K562 (cell line): Measurements from ENCODE around the gene SYPL2. TPM values are rescaled to one million over a fixed set of nuclear protein-coding genes. Genes with fewer than 3 reads are reported as not detected.

Experiments used
- ATAC-seq: fragments of 200-7000 bp; cut with Tn5 transposase; 3 replicates; pipeline ENCODE4 v1.9.1; 2020; ENCODE audit warnings: moderate library complexity
- BruUV-seq: library from RNA; stranded (reverse); fragments of 400-500 nt; replicated peaks from 2 replicates; lab custom pipeline; 2021; lab: Mats Ljungman, UMichigan
- CTCF ChIA-PET: fragments of 300-600 bp; formaldehyde crosslinking; extraction: SDS; loops from one replicate; lab custom pipeline; 2021; ENCODE audit warnings: low intra/inter-chr PET ratio; lab: Yijun Ruan, JAX
- POLR2A ChIA-PET: fragments of 300-600, 350-650 bp; sonication (Branson Sonifier 250); formaldehyde crosslinking; extraction: SDS; loops from one replicate; lab custom pipeline; 2021; ENCODE audit warnings: antibody characterized with exemption, inconsistent platforms; lab: Yijun Ruan, JAX
- DNase-seq, 4 experiments: peaks; one replicate each; pipeline versions ENCODE4 v3.0.0 to v3.0.0-alpha.2; 2011 to 2018; ENCODE audit warnings: low spot score in 3 of 4, mixed read lengths in 3 of 4; ENCODE audit errors: extremely low read depth in 1 of 4
- FAIRE-seq: peaks from 2 replicates; lab custom pipeline; 2011; peaks lifted over from hg19 to GRCh38; lab: Jason Lieb, UNC
- H2AFZ ChIP-seq: 2 replicates; pipeline ENCODE4 v1.6.0; 2011; ENCODE audit warnings: low read depth, low read length, control low read depth, inconsistent platforms
- H3K27ac ChIP-seq: fragments of 200-600 bp; 3 replicates; pipeline ENCODE4 v1.8.0; 2011; ENCODE audit warnings: low read depth, mild to moderate bottlenecking, control low read depth, inconsistent platforms, low read length, moderate library complexity, mixed read lengths; ENCODE audit errors: extremely low read depth
- H3K27me3 ChIP-seq, 2 experiments: fragments of 300-600 bp in 1 of 2; 2 replicates in 1 of 2; 3 replicates in 1 of 2; pipeline versions ENCODE4 v1.6.0 to v1.8.0; 2011; ENCODE audit warnings: inconsistent platforms in 2 of 2, low read length in 2 of 2, mild to moderate bottlenecking in 1 of 2, mixed read lengths in 1 of 2, moderate library complexity in 1 of 2; ENCODE audit not compliant: control insufficient read depth in 2 of 2, insufficient read depth in 2 of 2
- H3K36me3 ChIP-seq: fragments of 300-600 bp; 3 replicates; pipeline ENCODE4 v1.8.0; 2011; ENCODE audit warnings: mild to moderate bottlenecking, low read length, inconsistent platforms; ENCODE audit not compliant: control insufficient read depth, insufficient read depth
- H3K4me1 ChIP-seq, 2 experiments: fragments of 200-600 bp in 1 of 2; replicated peaks in 1 of 2; 2 replicates in 1 of 2; 3 replicates in 1 of 2; pipeline versions ENCODE4 v1.5.1 to v1.8.0; 2011; ENCODE audit warnings: inconsistent platforms in 2 of 2, low read length in 2 of 2, mild to moderate bottlenecking in 1 of 2, mixed read lengths in 1 of 2, moderate library complexity in 1 of 2; ENCODE audit not compliant: control insufficient read depth in 2 of 2, insufficient read depth in 2 of 2
- H3K4me2 ChIP-seq: 2 replicates; pipeline ENCODE4 v1.6.1; 2011; ENCODE audit warnings: low read length, control low read depth, inconsistent platforms, mixed read lengths; ENCODE audit not compliant: insufficient read depth
- H3K4me3 ChIP-seq: fragments of 200-600 bp; sonication (generic), shearing (Covaris generic); 2 replicates; pipeline ENCODE4 v1.5.1; 2016; ENCODE audit warnings: control low read depth, inconsistent platforms
- H3K79me2 ChIP-seq: fragments of 200-600 bp; 3 replicates; pipeline ENCODE4 v1.8.0; 2011; ENCODE audit warnings: low read length, inconsistent platforms; ENCODE audit not compliant: control insufficient read depth, insufficient read depth
- H3K9ac ChIP-seq, 2 experiments: 2 replicates each; pipeline versions ENCODE4 v1.6.0 to v1.6.1; 2011; ENCODE audit warnings: low read depth in 2 of 2, low read length in 2 of 2, control low read depth in 1 of 2, inconsistent platforms in 1 of 2, mild to moderate bottlenecking in 1 of 2, mixed read lengths in 1 of 2; ENCODE audit not compliant: insufficient read depth in 1 of 2
- H3K9me1 ChIP-seq: one replicate; pipeline ENCODE4 v1.6.0; 2011; ENCODE audit warnings: inconsistent platforms, mild to moderate bottlenecking, low read length, moderate library complexity; ENCODE audit not compliant: control insufficient read depth, insufficient read depth
- H3K9me3 ChIP-seq: replicated peaks from 2 replicates; pipeline ENCODE4 v1.5.1; 2011; ENCODE audit warnings: low read depth, low read length, inconsistent platforms; ENCODE audit not compliant: control insufficient read depth, insufficient read depth
- H4K20me1 ChIP-seq: replicated peaks from 2 replicates; pipeline ENCODE4 v1.6.1; 2011; ENCODE audit warnings: low read length, inconsistent platforms, mixed read lengths; ENCODE audit not compliant: control insufficient read depth, insufficient read depth
- CBFA2T3 ChIP-seq: fragments of 450-650 bp; IDR thresholded peaks from 2 replicates; pipeline ENCODE4 v1.6.1; 2017
- CBX2 ChIP-seq: fragments of 200-600 bp; sonication (generic); IDR thresholded peaks from one replicate; pipeline ENCODE4 v1.6.1; 2012; ENCODE audit warnings: mild to moderate bottlenecking, low read length, inconsistent platforms; ENCODE audit not compliant: insufficient read depth, poor library complexity, severe bottlenecking
- E2F8 ChIP-seq: fragments of 450-650 bp; IDR thresholded peaks from 2 replicates; pipeline ENCODE4 v1.7.1; 2018; ENCODE audit warnings: mild to moderate bottlenecking, low read depth; ENCODE audit not compliant: partially characterized antibody
- EWSR1 ChIP-seq: fragments of 450-650 bp; IDR thresholded peaks from 2 replicates; pipeline ENCODE4 v1.6.1; 2018; ENCODE audit warnings: borderline replicate concordance, mild to moderate bottlenecking, low read depth, moderate library complexity; ENCODE audit not compliant: partially characterized antibody
- GMEB1 ChIP-seq: fragments of 250-450 bp; sonication (Bioruptor Pico); IDR thresholded peaks from 2 replicates; pipeline ENCODE4 v1.4.0; 2020; ENCODE audit warnings: mild to moderate bottlenecking
- GTF2F1 ChIP-seq: IDR thresholded peaks from 2 replicates; pipeline ENCODE4 v1.6.1; 2011; ENCODE audit warnings: low read depth, low read length, improper control_type of control experiment
- HDGF ChIP-seq: fragments of 450-650 bp; IDR thresholded peaks from 2 replicates; pipeline ENCODE4 v1.6.1; 2016
- HMGN3 ChIP-seq: IDR thresholded peaks from 2 replicates; pipeline ENCODE4 v1.6.1; 2011; ENCODE audit warnings: borderline replicate concordance, low read depth, mild to moderate bottlenecking, mixed read lengths, low read length; ENCODE audit not compliant: insufficient read length; ENCODE audit errors: extremely low read depth
- MXD1 ChIP-seq: fragments of 250-450 bp; sonication (Bioruptor Pico); IDR thresholded peaks from 2 replicates; pipeline ENCODE4 v1.8.0; 2021; ENCODE audit warnings: borderline replicate concordance, mild to moderate bottlenecking, moderate library complexity; ENCODE audit not compliant: poor library complexity, severe bottlenecking
- NR2F6 ChIP-seq: fragments of 450-650 bp; formaldehyde crosslinking; IDR thresholded peaks from 2 replicates; pipeline ENCODE4 v1.4.0; 2020; ENCODE audit warnings: mild to moderate bottlenecking
- PATZ1 ChIP-seq: fragments of 250-450 bp; sonication (Bioruptor Pico); IDR thresholded peaks from 2 replicates; pipeline ENCODE4 v1.5.0; 2020; ENCODE audit warnings: mild to moderate bottlenecking, borderline replicate concordance
- TFAM ChIP-seq: fragments of 250-450 bp; sonication (Bioruptor Pico); conservative IDR thresholded peaks from 2 replicates; pipeline ENCODE4 v1.5.0; 2021; ENCODE audit warnings: mild to moderate bottlenecking, moderate library complexity
- ZNF77 ChIP-seq: fragments of 250-450 bp; sonication (Bioruptor Pico); IDR thresholded peaks from 2 replicates; pipeline ENCODE4 v1.5.0; 2020
- WGBS: fragments of 100-300 bp; shearing (Covaris generic); methylation state at CpG from one replicate; pipeline ENCODE4 v1.1.6; 2016; ENCODE audit warnings: low coverage, mixed read lengths; ENCODE audit not compliant: insufficient coverage; ENCODE audit errors: missing lambda C conversion rate; 5-methylcytosine and 5-hydroxymethylcytosine counted together
- in situ Hi-C: fragments of 300-500 bp; cut with MboI; formaldehyde crosslinking; loops from 4 replicates; pipeline ENCODE4 v1.15.0; 2018; ENCODE audit warnings: inconsistent platforms, mixed read lengths
- intact Hi-C: fragments of 100-400 bp; cut with micrococcal nuclease; formaldehyde crosslinking; loops from 2 replicates; pipeline ENCODE4 v1.14.2; 2022
- polyA plus RNA-seq, 8 experiments: library from polyadenylated mRNA; depleted of rRNA in 4 of 8; stranded (reverse) in 5 of 8; unstranded in 3 of 8; fragments of >200 nt; fragmentation: Nextera tagmentation in 2 of 8; fragmentation: Illumina TruSeq in 1 of 8; extraction: Ambion mirVana in 2 of 8; extraction: Trizol in 1 of 8; gene quantifications; 2 replicates each; pipeline versions ENCODE4 v1.2.1 to v1.2.3, GENCODE V29; 2011 to 2014; ENCODE audit warnings: inconsistent platforms in 1 of 8, missing spikeins in 1 of 8
- total RNA-seq, 7 experiments: library from RNA; depleted of rRNA in 6 of 7; stranded (reverse); fragments of >200 nt in 6 of 7; fragmentation: Illumina TruSeq in 2 of 7; extraction: Trizol in 2 of 7; gene quantifications; 2 replicates each; pipeline versions ENCODE4 v1.2.1 to v1.2.3, GENCODE V29; 2011 to 2021; ENCODE audit warnings: low replicate concordance in 1 of 7

The SYPL2 gene
- total and polyA plus RNA-seq, 9 of the 15 experiments (the other 6 are each of a cell fraction or from before 2014, with no cell fraction given), result 0.03 to 0.20 (median 0.07) TPM; not detected in 2

GRCh38 chr1:109513110-109513710, 46.9 kb downstream of the SYPL2 start:
- no peak for FAIRE-seq
- intact Hi-C loops (no loop called here), in situ Hi-C loops (no loop called here)
- Histone ChIP-seq H3K9ac (no peak overlapping the region), H3K4me3 (no peak overlapping the region), H3K4me1 (peaks cover 0 to 19% of the 10 kb centered on the region in 2 experiments; a peak in 3 of 5 replicates), H3K9me3 (no peaks in the 10 kb centered on the region), H3K9me1 (no peaks in the 10 kb centered on the region), H3K4me2 (no peak overlapping the region), H3K79me2 (no peaks in the 10 kb centered on the region), H2AFZ (no peak overlapping the region), H3K27me3 (peaks cover 5 to 27% of the 10 kb centered on the region in 2 experiments), H3K36me3 (no peaks in the 10 kb centered on the region), H4K20me1 (peaks cover 1% of the 10 kb centered on the region; the same call in 1 of the 2 replicates), H3K27ac (no peak overlapping the region)
- ATAC-seq, result no peak
- ChIA-PET POLR2A (interaction anchor here (0.5 to 1.2 kb wide), 5 partner anchors 9 to 44 kb away, joined by 3 to 4 read pairs (median 4); partner anchors contain the start of gene GNAI3), CTCF (no interaction called here)
- no TSS peak for BruUV-seq
- no peak for DNase-seq
- WGBS, result 12% methylated on average over 2 of the region's 2 CpGs
- no peak for TF ChIP-seq E2F8
- no peak for TF ChIP-seq NR2F6 (CRISPR knock-in tag)
- no peak for TF ChIP-seq ZNF77 (CRISPR knock-in tag)
- TF ChIP-seq TFAM (CRISPR knock-in tag), result no peak
- TF ChIP-seq GTF2F1, result no peak
- no peak for TF ChIP-seq PATZ1 (CRISPR knock-in tag)
- TF ChIP-seq HDGF, result no peak
- TF ChIP-seq MXD1 (CRISPR knock-in tag), result no peak
- TF ChIP-seq GMEB1, result no peak
- TF ChIP-seq CBX2, result no peak
- TF ChIP-seq EWSR1, result no peak
- TF ChIP-seq CBFA2T3, result no peak
- TF ChIP-seq HMGN3, result no peak
